GM19035 (cell line): Measurements from ENCODE around the gene LRCH1.

Experiments
- ATAC-seq: cut with Tn5 transposase; IDR thresholded peaks from one replicate; pipeline ENCODE4 v1.9.1; 2021; ENCODE audit not compliant: unreplicated experiment

LRCH1 gene

GRCh38 chr13:46586751-46587514 lies 34.0 kb downstream of the LRCH1 start:
- no peak for ATAC-seq

- ATAC-seq, result peak; percentile 74
Measured at GRCh38 chr13:46587807-46588418, 34.9 kb downstream of the LRCH1 start.

- ATAC-seq, result no peak
Measured at GRCh38 chr13:46592385-46592784, 39.4 kb downstream of the LRCH1 start.

GRCh38 chr13:46593398-46593797 lies 40.4 kb downstream of the LRCH1 start:
- ATAC-seq, result peak; percentile 57

- ATAC-seq, result no peak
Measured at GRCh38 chr13:46594374-46595078, 41.6 kb downstream of the LRCH1 start.

- peak; percentile 44 for ATAC-seq
Measured at GRCh38 chr13:46595136-46595884, 42.3 kb downstream of the LRCH1 start.

- no peak for ATAC-seq
Measured at GRCh38 chr13:46595885-46596275, 42.9 kb downstream of the LRCH1 start.

GRCh38 chr13:46596466-46596865 lies 43.5 kb downstream of the LRCH1 start:
- no peak for ATAC-seq

GRCh38 chr13:46598140-46598819 lies 45.3 kb downstream of the LRCH1 start:
- ATAC-seq, result peak; percentile 50

GRCh38 chr13:46598820-46599180 lies 45.8 kb downstream of the LRCH1 start:
- ATAC-seq, result peak; percentile 42

GRCh38 chr13:46600943-46601311 lies 48.0 kb downstream of the LRCH1 start:
- ATAC-seq, result no peak

GRCh38 chr13:46602531-46602930 lies 49.6 kb downstream of the LRCH1 start:
- ATAC-seq, result no peak

GRCh38 chr13:46603165-46603603 lies 50.2 kb downstream of the LRCH1 start:
- ATAC-seq, result no peak

GRCh38 chr13:46604226-46604990 lies 51.4 kb downstream of the LRCH1 start:
- no peak for ATAC-seq

GRCh38 chr13:46605076-46605824 lies 52.3 kb downstream of the LRCH1 start:
- no peak for ATAC-seq

GRCh38 chr13:46605825-46606554 lies 53.0 kb downstream of the LRCH1 start:
- ATAC-seq, result peak; percentile 56

GRCh38 chr13:46606970-46607369 lies 54.0 kb downstream of the LRCH1 start:
- no peak for ATAC-seq

- no peak for ATAC-seq
Measured at GRCh38 chr13:46607768-46608564, 55.0 kb downstream of the LRCH1 start.
